Body of pancreas (tissue), 4 donors: ENCODE results near the gene DNAJB12. TPM values are rescaled to one million over a fixed set of nuclear protein-coding genes. Genes with fewer than 3 reads are reported as not detected.
A peak's percentile ranks its signal among the peaks of the same experiment; 100 is the strongest.

Experiments
- ATAC-seq: fragments of 150-250 bp; one replicate; pipeline ENCODE4 v1.9.1; 2016
- DNase-seq, 4 donors: peaks; one replicate each; pipeline ENCODE4 v3.0.0-alpha.2; 2019
- H3K27ac ChIP-seq, 4 donors: fragments of 200-600 bp; sonication (generic); 1 replicate in 3 of 4; 2 replicates in 1 of 4; pipeline versions ENCODE4 v1.5.1 to v1.6.1; 2016 to 2019; ENCODE audit warnings: mild to moderate bottlenecking in 1 of 4, mixed read lengths in 1 of 4, moderate library complexity in 1 of 4
- H3K27me3 ChIP-seq, 2 donors: fragments of 200-600 bp; sonication (generic); one replicate each; pipeline ENCODE4 v1.6.0; 2016; ENCODE audit warnings: mild to moderate bottlenecking in 1 of 2
- H3K36me3 ChIP-seq, 2 donors: fragments of 200-600 bp; sonication (generic); replicated peaks in 1 of 2; 2 replicates each; pipeline ENCODE4 v1.5.1; 2016; ENCODE audit warnings: low read depth in 2 of 2; ENCODE audit not compliant: insufficient read depth in 1 of 2
- H3K4me1 ChIP-seq: fragments of 200-600 bp; sonication (generic); one replicate; pipeline ENCODE4 v1.6.0; 2016
- H3K4me3 ChIP-seq, 2 donors: fragments of 200-600 bp; sonication (generic); 1 replicate in 1 of 2; 2 replicates in 1 of 2; pipeline ENCODE4 v1.5.1; 2016 to 2019
- H3K9me3 ChIP-seq, 3 donors: fragments of 200-600 bp; sonication (generic); 1 replicate in 2 of 3; 2 replicates in 1 of 3; pipeline ENCODE4 v1.5.1; 2016
- POLR2A ChIP-seq, 3 donors: fragments of 450-650 bp; IDR thresholded peaks; one replicate each; pipeline ENCODE4 v1.6.1; 2016; ENCODE audit warnings: antibody characterized with exemption in 3 of 3, mild to moderate bottlenecking in 2 of 3
- WGBS, 2 donors: methylation state at CpG; one replicate each; pipeline ENCODE4 v1.1.5; 2017; 5-methylcytosine and 5-hydroxymethylcytosine counted together
- intact Hi-C: fragments of 100-400 bp; cut with DNase I; formaldehyde crosslinking; loops from one replicate; pipeline ENCODE4 v1.15.1; 2023
- total RNA-seq, 2 donors: library from RNA; depleted of rRNA; stranded (reverse); fragments of >200 nt; gene quantifications; one replicate each; pipeline ENCODE4 v1.1.0, GENCODE V29; 2016
- TF ChIP-seq, protein P1 (sequence below), 7 experiments: fragments of 450-650 bp in 4 of 7; fragments of 200-600 bp in 3 of 7; sonication (generic) in 3 of 7; IDR thresholded peaks; one replicate each; pipeline ENCODE4 v1.5.1; 2016 to 2019; ENCODE audit warnings: antibody characterized with exemption in 7 of 7

Gene DNAJB12
- total RNA-seq, 2 donors from 2014 or later: 19.2 to 24.1 TPM

DNA sequence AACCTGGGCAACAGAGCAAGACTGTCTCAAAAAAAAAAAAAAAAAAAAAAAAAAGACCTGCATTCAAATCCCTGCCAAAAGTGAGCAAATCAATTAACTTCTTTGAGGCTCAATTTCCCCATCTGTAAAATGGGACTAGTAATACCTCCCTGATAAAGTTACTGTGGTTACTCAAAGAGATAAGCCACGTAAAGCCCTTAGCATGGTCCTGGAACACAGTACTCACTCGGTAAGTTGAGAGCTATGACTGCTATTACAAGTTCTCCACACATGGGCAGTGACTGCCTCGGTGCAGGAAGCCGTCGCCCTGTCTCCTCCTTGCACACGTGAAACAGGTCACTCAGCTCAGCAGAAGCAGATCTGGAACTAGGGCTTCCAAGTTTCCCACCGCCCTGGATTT lies 43.1 kb downstream of the DNAJB12 start:
- 86 to 90% methylated on average over 7 of the region's 7 CpGs for WGBS, 2 donors
- DNase-seq (no peak), ATAC-seq (no peak)
- H3K4me3 ChIP-seq: no peak overlapping the region
- intact Hi-C loops: no loop called here
- no peaks in the 10 kb centered on the region for H3K9me3 ChIP-seq
- TF ChIP-seq, protein P1, sequence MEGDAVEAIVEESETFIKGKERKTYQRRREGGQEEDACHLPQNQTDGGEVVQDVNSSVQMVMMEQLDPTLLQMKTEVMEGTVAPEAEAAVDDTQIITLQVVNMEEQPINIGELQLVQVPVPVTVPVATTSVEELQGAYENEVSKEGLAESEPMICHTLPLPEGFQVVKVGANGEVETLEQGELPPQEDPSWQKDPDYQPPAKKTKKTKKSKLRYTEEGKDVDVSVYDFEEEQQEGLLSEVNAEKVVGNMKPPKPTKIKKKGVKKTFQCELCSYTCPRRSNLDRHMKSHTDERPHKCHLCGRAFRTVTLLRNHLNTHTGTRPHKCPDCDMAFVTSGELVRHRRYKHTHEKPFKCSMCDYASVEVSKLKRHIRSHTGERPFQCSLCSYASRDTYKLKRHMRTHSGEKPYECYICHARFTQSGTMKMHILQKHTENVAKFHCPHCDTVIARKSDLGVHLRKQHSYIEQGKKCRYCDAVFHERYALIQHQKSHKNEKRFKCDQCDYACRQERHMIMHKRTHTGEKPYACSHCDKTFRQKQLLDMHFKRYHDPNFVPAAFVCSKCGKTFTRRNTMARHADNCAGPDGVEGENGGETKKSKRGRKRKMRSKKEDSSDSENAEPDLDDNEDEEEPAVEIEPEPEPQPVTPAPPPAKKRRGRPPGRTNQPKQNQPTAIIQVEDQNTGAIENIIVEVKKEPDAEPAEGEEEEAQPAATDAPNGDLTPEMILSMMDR (IDR thresholded peaks at IDR 0.05): no peak
- TF ChIP-seq POLR2A (IDR thresholded peaks at IDR 0.05): no peak
- no peaks in the 10 kb centered on the region for H3K36me3 ChIP-seq
- no peaks in the 10 kb centered on the region for H3K27me3 ChIP-seq
- H3K4me1 ChIP-seq: peaks cover 44% of the 10 kb centered on the region
- H3K27ac ChIP-seq: no peak overlapping the region

DNA sequence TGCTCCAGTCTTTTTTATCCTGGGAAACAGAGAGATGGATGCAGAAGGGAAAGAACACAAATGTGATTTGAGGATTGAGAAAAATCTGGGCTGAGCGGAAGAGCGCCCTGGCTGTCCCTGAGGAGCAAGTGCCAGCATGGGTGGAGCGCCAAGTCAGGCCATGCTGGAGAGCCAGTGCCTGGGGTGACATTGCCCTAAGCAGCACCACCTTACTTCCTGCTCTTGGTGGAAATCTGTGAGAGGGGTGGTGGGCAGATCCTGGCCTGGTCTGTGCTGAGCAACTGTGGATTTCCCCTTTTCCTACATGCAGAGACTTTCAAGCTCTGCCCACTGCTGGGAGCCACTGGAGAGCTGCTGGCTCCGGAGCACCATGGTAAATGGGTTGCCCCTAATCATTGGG lies 44.1 kb downstream of the DNAJB12 start:
- H3K36me3 ChIP-seq: no peaks in the 10 kb centered on the region
- no peaks in the 10 kb centered on the region for H3K9me3 ChIP-seq
- H3K4me3 ChIP-seq: no peak overlapping the region
- no peak for ATAC-seq
- no peak overlapping the region for H3K27ac ChIP-seq
- no peak for DNase-seq
- TF ChIP-seq, protein P1 (IDR thresholded peaks at IDR 0.05): no peak
- TF ChIP-seq POLR2A (IDR thresholded peaks at IDR 0.05): no peak
- WGBS, 2 donors: 93% methylated on average over 4 of the region's 4 CpGs
- H3K4me1 ChIP-seq: peaks cover 34% of the 10 kb centered on the region
- no peaks in the 10 kb centered on the region for H3K27me3 ChIP-seq
- intact Hi-C loops: no loop called here

DNA sequence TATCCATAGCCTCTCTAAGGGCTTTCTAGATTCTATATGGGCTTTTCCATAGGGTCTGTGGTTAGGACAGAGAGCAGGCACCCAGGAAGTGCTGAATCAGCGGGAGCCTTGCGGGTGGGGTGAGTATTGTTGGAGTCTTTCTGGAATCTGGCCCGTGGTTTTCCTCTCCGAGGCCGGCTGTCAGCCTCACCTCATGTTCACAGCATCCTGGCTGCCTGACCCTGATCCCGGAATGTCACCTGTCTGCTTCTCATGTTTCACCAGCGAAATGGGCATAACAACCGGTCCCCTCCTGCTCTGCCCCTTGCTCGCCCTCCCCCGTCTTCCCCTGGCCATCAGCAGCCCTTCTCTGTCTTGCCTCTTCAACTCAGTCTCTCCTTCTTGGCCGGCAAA lies 44.5 kb downstream of the DNAJB12 start:
- H3K4me3 ChIP-seq: no peak overlapping the region
- no peaks in the 10 kb centered on the region for H3K36me3 ChIP-seq
- ATAC-seq: no peak
- intact Hi-C loops: no loop called here
- 62 to 68% methylated on average over 11 of the region's 11 CpGs for WGBS, 2 donors
- no peaks in the 10 kb centered on the region for H3K27me3 ChIP-seq
- H3K9me3 ChIP-seq: no peaks in the 10 kb centered on the region
- TF ChIP-seq POLR2A (IDR thresholded peaks at IDR 0.05): no peak
- TF ChIP-seq, protein P1 (IDR thresholded peaks at IDR 0.05): no peak
- no peak overlapping the region for H3K27ac ChIP-seq
- peaks cover 30% of the 10 kb centered on the region for H3K4me1 ChIP-seq
- no peak for DNase-seq

DNA sequence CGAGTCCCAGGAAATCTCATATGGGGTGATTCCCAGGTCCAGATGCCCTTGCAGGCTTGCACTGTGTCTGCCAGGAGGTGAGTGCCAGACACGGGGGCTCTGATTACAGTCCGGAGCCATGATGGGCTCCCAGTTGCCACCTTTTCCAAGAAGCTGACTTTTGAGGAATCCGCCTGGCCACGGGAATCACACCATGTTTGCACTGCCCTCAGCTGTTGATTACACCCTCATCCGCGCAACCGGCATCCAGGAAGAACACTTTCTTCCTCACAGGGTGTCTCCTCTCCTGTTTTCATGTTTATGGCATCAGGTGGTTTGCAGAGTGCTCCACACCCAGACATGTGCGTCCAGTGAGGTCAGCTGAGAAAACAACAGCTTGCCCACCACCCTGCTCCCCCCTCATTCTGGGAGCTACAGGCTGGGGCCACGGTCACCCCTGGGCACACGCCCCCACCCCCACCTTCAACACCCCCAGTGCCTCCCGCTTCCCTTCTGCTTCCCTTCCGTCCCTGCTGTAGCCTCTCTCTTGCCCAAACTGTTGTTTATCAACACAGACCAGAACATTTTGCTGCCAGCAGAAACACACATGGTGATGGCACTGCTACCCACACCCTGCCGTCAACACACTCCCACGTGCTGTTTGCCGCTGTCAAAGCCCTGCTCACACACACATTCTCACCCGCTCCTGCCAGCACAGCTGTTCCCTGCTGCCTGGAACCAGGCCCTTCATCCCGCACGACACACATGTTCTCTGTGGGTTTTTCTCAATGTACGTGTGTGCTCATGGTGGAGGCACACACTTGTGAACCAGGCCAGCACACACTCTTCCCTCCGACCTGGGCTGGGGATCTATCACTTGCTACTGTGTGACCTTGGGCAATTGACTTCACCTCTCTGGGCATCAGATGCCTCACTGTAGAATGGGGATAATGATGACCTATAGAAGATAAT lies 45.2 kb downstream of the DNAJB12 start:
- no peaks in the 10 kb centered on the region for H3K36me3 ChIP-seq
- no peaks in the 10 kb centered on the region for H3K27me3 ChIP-seq
- WGBS, 2 donors: 71% methylated on average over 20 to 21 of the region's 21 CpGs
- intact Hi-C loops: no loop called here
- DNase-seq (peak in 1 of 4 donors; percentile 50), ATAC-seq (peak; percentile 8)
- no peaks in the 10 kb centered on the region for H3K9me3 ChIP-seq
- no peak overlapping the region for H3K4me3 ChIP-seq
- peaks cover 23% of the 10 kb centered on the region for H3K4me1 ChIP-seq
- TF ChIP-seq POLR2A (IDR thresholded peaks at IDR 0.05): no peak
- TF ChIP-seq, protein P1 (IDR thresholded peaks at IDR 0.05): no peak
- no peak overlapping the region for H3K27ac ChIP-seq
